Transverse colon (tissue), 4 donors: ENCODE measurements around the gene STAT5A. TPM values are rescaled to one million over a fixed set of nuclear protein-coding genes. Genes with fewer than 3 reads are reported as not detected.
A peak's percentile ranks its signal among the peaks of the same experiment; 100 is the strongest.

Experiments used
- DNase-seq: peaks from one replicate; pipeline ENCODE4 v3.0.0-alpha.2; 2019
- H3K27ac ChIP-seq, 4 donors: fragments of 200-600 bp; sonication (generic); 2 replicates each; pipeline ENCODE4 v1.5.1; 2016 to 2018; ENCODE audit warnings: inconsistent platforms in 4 of 4
- H3K27me3 ChIP-seq: fragments of 200-600 bp; sonication (generic); 2 replicates; pipeline ENCODE4 v1.5.1; 2017; ENCODE audit warnings: inconsistent platforms
- H3K36me3 ChIP-seq, 4 donors: fragments of 200-600 bp; sonication (generic); 2 replicates each; pipeline ENCODE4 v1.5.1; 2017 to 2019; ENCODE audit warnings: inconsistent platforms in 4 of 4
- H3K4me1 ChIP-seq, 4 donors: fragments of 200-600 bp; sonication (generic); 2 replicates each; pipeline ENCODE4 v1.5.1; 2017 to 2020; ENCODE audit warnings: inconsistent platforms in 4 of 4
- H3K4me3 ChIP-seq, 4 donors: fragments of 200-600 bp; sonication (generic); 1 replicate in 1 of 4; 2 replicates in 3 of 4; pipeline versions ENCODE4 v1.5.1 to v1.6.1; 2017 to 2019; ENCODE audit warnings: inconsistent platforms in 4 of 4
- H3K9me3 ChIP-seq, 2 donors: fragments of 200-600 bp; sonication (generic); 2 replicates each; pipeline ENCODE4 v1.5.1; 2017 to 2019; ENCODE audit warnings: inconsistent platforms in 2 of 2
- CTCF ChIP-seq, 5 experiments: fragments of 200-600 bp in 3 of 5; fragments of 450-650 bp in 2 of 5; sonication (generic) in 3 of 5; IDR thresholded peaks; 1 replicate in 2 of 5; 2 replicates in 3 of 5; pipeline ENCODE4 v1.5.1; 2016 to 2017; ENCODE audit warnings: antibody characterized with exemption in 5 of 5, inconsistent platforms in 3 of 5, mild to moderate bottlenecking in 2 of 5, moderate library complexity in 1 of 5
- EP300 ChIP-seq: sonication (generic); formaldehyde crosslinking; IDR thresholded peaks from one replicate; pipeline ENCODE4 v1.6.1; 2017; ENCODE audit warnings: antibody characterized with exemption, low read depth
- POLR2A ChIP-seq: fragments of 450-650 bp; IDR thresholded peaks from one replicate; pipeline ENCODE4 v1.6.1; 2016; ENCODE audit warnings: antibody characterized with exemption, mild to moderate bottlenecking, moderate library complexity
- POLR2AphosphoS5 ChIP-seq, 3 donors: sonication (generic); formaldehyde crosslinking; IDR thresholded peaks; one replicate each; pipeline ENCODE4 v1.6.1; 2016; ENCODE audit warnings: antibody characterized with exemption in 3 of 3
- WGBS, 2 donors: methylation state at CpG; one replicate each; pipeline ENCODE4 v1.1.5; 2018; ENCODE audit warnings: low coverage in 1 of 2; 5-methylcytosine and 5-hydroxymethylcytosine counted together
- in situ Hi-C, 4 donors: fragments of 200-750 bp; cut with MboI; loops; one replicate each; pipeline versions ENCODE4 v1.15.0 to v1.15.1; 2017; ENCODE audit warnings: low sequenced_read_pairs in 3 of 4, low pct_ligation_motif_present in 1 of 4, low pct_unique_long_range_greater_than_20kb in 1 of 4
- intact Hi-C: fragments of 100-400 bp; cut with DNase I; formaldehyde crosslinking; loops from one replicate; pipeline ENCODE4 v1.15.1; 2023; ENCODE audit warnings: low total_unique reads
- total RNA-seq, 4 donors: library from RNA; depleted of rRNA; stranded (reverse); fragments of >200 nt; gene quantifications; one replicate each; pipeline ENCODE4 v1.1.0, GENCODE V29; 2016

The STAT5A gene
- total RNA-seq, 4 donors from 2014 or later: 36.2 to 93.7 (median 50.3) TPM

GRCh38 chr17:42276359-42276608 lies 12.0 kb upstream of the STAT5A start, which contains the start of gene STAT5B:
STAT5B (minus strand) TSS chr17:42276391; CDS start chr17:42232127, 44,264 bp downstream.
- intact Hi-C loops (no loop called here), in situ Hi-C loops (no loop called here)
- TF ChIP-seq POLR2AphosphoS5 (IDR thresholded peaks at IDR 0.05) (peak in 1 of 3 donors; percentile 68), CTCF (IDR thresholded peaks at IDR 0.05) (no peak), POLR2A (no peak)
- Histone ChIP-seq H3K4me3 (peak within 1 kb of the TSS; percentile 87 to 100 (median 94)), H3K36me3 (no peaks in the 10 kb centered on the region), H3K9me3 (no peaks in the 10 kb centered on the region), H3K27me3 (no peaks in the 10 kb centered on the region), H3K27ac (peak within 1 kb of the TSS; percentile 89 to 97 (median 92)), H3K4me1 (peaks cover 0 to 51% (median 24%) of the 10 kb centered on the region in 4 donors)
- 3% methylated on average over 7 of the region's 47 CpGs; no CpG with 5 or more reads in 1 of the 2 donors for WGBS, 2 donors
- peak; percentile 80 for DNase-seq

- Histone ChIP-seq H3K9me3 (no peaks in the 10 kb centered on the region), H3K4me3 (peak overlapping the region; percentile 87 to 100 (median 94)), H3K27ac (peak overlapping the region; percentile 89 to 97 (median 92)), H3K4me1 (peaks cover 0 to 46% (median 22%) of the 10 kb centered on the region in 4 donors), H3K27me3 (no peaks in the 10 kb centered on the region), H3K36me3 (no peaks in the 10 kb centered on the region)
- peak; percentile 75 for DNase-seq
- intact Hi-C loops: no loop called here
- WGBS, 2 donors: 0 to 1% methylated on average over 3 to 39 of the region's 44 CpGs
- TF ChIP-seq POLR2AphosphoS5 (IDR thresholded peaks at IDR 0.05) (peak in 1 of 3 donors; percentile 12), POLR2A (no peak), CTCF (IDR thresholded peaks at IDR 0.05) (no peak), EP300 (no peak)
- in situ Hi-C loops: no loop called here
Observed at GRCh38 chr17:42276609-42277341, 11.5 kb upstream of the STAT5A start.

- DNase-seq: peak; percentile 19
- Histone ChIP-seq H3K27ac (peak overlapping the region; percentile 89 to 97 (median 92)), H3K27me3 (no peaks in the 10 kb centered on the region), H3K36me3 (no peaks in the 10 kb centered on the region), H3K9me3 (no peaks in the 10 kb centered on the region), H3K4me3 (peak overlapping the region in 2 of 4 donors; percentile 87 to 99), H3K4me1 (peaks cover 0 to 41% (median 19%) of the 10 kb centered on the region in 4 donors)
- 56 to 84% methylated on average over 2 to 6 of the region's 6 CpGs for WGBS, 2 donors
- in situ Hi-C loops (no loop called here), intact Hi-C loops (no loop called here)
- no peak for TF ChIP-seq POLR2A
- no peak for TF ChIP-seq CTCF (IDR thresholded peaks at IDR 0.05)
Observed at GRCh38 chr17:42277342-42277712, 11.0 kb upstream of the STAT5A start.

- in situ Hi-C loops (no loop called here), intact Hi-C loops (no loop called here)
- Histone ChIP-seq H3K27ac (no peak overlapping the region), H3K4me1 (peaks cover 0 to 15% (median 4%) of the 10 kb centered on the region in 4 donors), H3K4me3 (no peak overlapping the region), H3K36me3 (no peaks in the 10 kb centered on the region), H3K27me3 (no peaks in the 10 kb centered on the region), H3K9me3 (no peaks in the 10 kb centered on the region)
- no peak for TF ChIP-seq CTCF (IDR thresholded peaks at IDR 0.05)
- TF ChIP-seq EP300: no peak
- no peak for TF ChIP-seq POLR2AphosphoS5 (IDR thresholded peaks at IDR 0.05)
- TF ChIP-seq POLR2A: no peak
- no peak for DNase-seq
- 85% methylated on average over 4 of the region's 4 CpGs; no CpG with 5 or more reads in 1 of the 2 donors for WGBS, 2 donors
Observed at GRCh38 chr17:42279776-42280630, 8.3 kb upstream of the STAT5A start.
